Loucy (cell line): ENCODE data around the gene TRMT112.

Source experiments
- CTCF ChIP-seq: fragments of 200-600 bp; sonication (generic); conservative IDR thresholded peaks from 2 replicates; pipeline ENCODE4 v1.5.1; 2014; ENCODE audit warnings: mild to moderate bottlenecking, antibody characterized with exemption, low read length
- EZH2phosphoT487 ChIP-seq: fragments of 200-600 bp; IDR thresholded peaks from 2 replicates; pipeline ENCODE4 v1.6.1; 2018; ENCODE audit warnings: antibody characterized with exemption, mild to moderate bottlenecking, moderate library complexity, borderline replicate concordance

- TF ChIP-seq CTCF (no peak), EZH2phosphoT487 (no peak)
Observed at GRCh38 chr11:64312947-64313346, 4.4 kb downstream of the TRMT112 start.
